Keratinocyte (primary cell): ENCODE data around the gene MIER2.

Experiments used
- CTCF ChIP-seq, 3 experiments: IDR thresholded peaks in 1 of 3; conservative IDR thresholded peaks in 1 of 3; optimal IDR thresholded peaks in 1 of 3; 2 replicates in 2 of 3; 3 replicates in 1 of 3; pipeline versions ENCODE3 to v1.5.1; 2011; ENCODE audit warnings: low read length in 3 of 3, mild to moderate bottlenecking in 3 of 3, moderate library complexity in 2 of 3, control low read depth in 1 of 3, inconsistent platforms in 1 of 3; ENCODE audit not compliant: insufficient read depth in 2 of 3; ENCODE audit errors: extremely low read depth in 1 of 3
- EZH2 ChIP-seq: IDR thresholded peaks from one replicate; pipeline ENCODE4 v1.6.1; 2012; ENCODE audit warnings: inconsistent platforms, mild to moderate bottlenecking, low read length, moderate library complexity

GRCh38 chr19:279231-279630 is 65.4 kb downstream of the MIER2 start:
- TF ChIP-seq EZH2 (no peak), CTCF (optimal IDR thresholded peaks at IDR 0.05 in 1 of 3, IDR thresholded peaks at IDR 0.05 in 1 of 3, conservative IDR thresholded peaks at IDR 0.05 in 1 of 3; ENCODE audit: extremely low read depth in 1 of 3, insufficient read depth in 2 of 3, low read length in 3 of 3) (no peak)
